HCT116 (cell line): Measurements from ENCODE around the gene INTU.

Experiments
- CTCF ChIP-seq, 3 experiments: fragments of 200-600 bp in 1 of 3; sonication (generic) in 1 of 3; IDR thresholded peaks in 2 of 3; conservative IDR thresholded peaks in 1 of 3; 2 replicates each; pipeline ENCODE4 v1.5.1; 2012 to 2017; ENCODE audit warnings: low read depth in 2 of 3, low read length in 2 of 3, antibody characterized with exemption in 1 of 3, borderline replicate concordance in 1 of 3, control low read depth in 1 of 3, mild to moderate bottlenecking in 1 of 3, mixed read lengths in 1 of 3, mixed run types in 1 of 3, moderate library complexity in 1 of 3; ENCODE audit not compliant: insufficient read depth in 1 of 3
- EZH2 ChIP-seq: fragments of 200-600 bp; sonication (generic); IDR thresholded peaks from 2 replicates; pipeline ENCODE4 v1.6.1; 2017; ENCODE audit warnings: antibody characterized with exemption, mixed run types
- EZH2phosphoT487 ChIP-seq: fragments of 200-600 bp; IDR thresholded peaks from 2 replicates; pipeline ENCODE4 v1.6.1; 2018; ENCODE audit warnings: antibody characterized with exemption, borderline replicate concordance
- POLR2A ChIP-seq: IDR thresholded peaks from 2 replicates; pipeline ENCODE4 v1.7.0; 2011; ENCODE audit warnings: borderline replicate concordance; ENCODE audit not compliant: insufficient read depth, insufficient read length; ENCODE audit errors: extremely low read depth
- POLR2AphosphoS5 ChIP-seq: IDR thresholded peaks from 2 replicates; pipeline ENCODE4 v1.6.1; 2011; ENCODE audit warnings: mild to moderate bottlenecking, low read depth, low read length, moderate library complexity
- RAD21 ChIP-seq: IDR thresholded peaks from 2 replicates; pipeline ENCODE4 v1.6.1; 2012; ENCODE audit warnings: low read depth, mild to moderate bottlenecking
- SP1 ChIP-seq: IDR thresholded peaks from 2 replicates; pipeline ENCODE4 v1.6.1; 2012; ENCODE audit warnings: low read depth
- SRF ChIP-seq: IDR thresholded peaks from 2 replicates; pipeline ENCODE4 v1.6.1; 2012; ENCODE audit warnings: low read depth
- TCF7L2 ChIP-seq: IDR thresholded peaks from 2 replicates; pipeline ENCODE4 v1.7.0; 2011; ENCODE audit warnings: borderline replicate concordance, inconsistent platforms; ENCODE audit not compliant: insufficient read depth, insufficient read length; ENCODE audit errors: extremely low read depth
- YY1 ChIP-seq: IDR thresholded peaks from 2 replicates; pipeline ENCODE4 v1.6.1; 2011; ENCODE audit warnings: low read length, low read depth, moderate library complexity, mild to moderate bottlenecking; ENCODE audit not compliant: insufficient replicate concordance; ENCODE audit errors: extremely low read depth

DNA sequence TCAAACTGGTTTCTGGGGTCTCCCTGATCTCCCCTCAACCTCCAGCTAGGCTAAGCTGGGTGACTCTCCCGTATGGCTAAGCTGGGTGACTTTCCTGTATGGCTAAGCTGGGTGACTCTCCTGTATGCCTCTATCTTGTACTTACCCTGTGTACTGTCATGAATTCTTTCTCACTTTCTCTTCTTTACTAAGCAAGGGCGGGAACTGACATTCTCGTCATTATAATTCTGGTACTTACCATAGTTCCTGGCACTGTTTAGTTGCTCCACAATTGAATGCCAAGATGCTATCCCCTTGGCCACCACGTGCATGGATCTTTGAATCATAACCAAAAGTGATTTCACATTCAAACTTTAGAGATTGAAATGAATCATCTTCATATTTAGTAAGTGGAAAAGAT lies 8.8 kb downstream of the INTU start:
- no peak for TF ChIP-seq EZH2
- no peak for TF ChIP-seq POLR2A
- TF ChIP-seq SP1 = no peak
- no peak for TF ChIP-seq TCF7L2
- TF ChIP-seq POLR2AphosphoS5 = no peak
- TF ChIP-seq SRF = no peak
- no peak for TF ChIP-seq CTCF (IDR thresholded peaks at IDR 0.05 in 2 of 3, conservative IDR thresholded peaks at IDR 0.05 in 1 of 3; ENCODE audit: borderline replicate concordance in 1 of 3, insufficient read depth in 1 of 3, low read depth in 2 of 3, low read length in 2 of 3)
- TF ChIP-seq YY1 = no peak
- no peak for TF ChIP-seq RAD21
- TF ChIP-seq EZH2phosphoT487 = no peak
